NCI-H2171 treated with DMSO at 0.1 percent for 48 hours (cell line): ENCODE measurements around the gene IFNAR2.

Source experiments
- DNase-seq: peaks from one replicate; lab custom pipeline; 2025; lab: John Stamatoyannopoulos, UW

Gene IFNAR2

DNA sequence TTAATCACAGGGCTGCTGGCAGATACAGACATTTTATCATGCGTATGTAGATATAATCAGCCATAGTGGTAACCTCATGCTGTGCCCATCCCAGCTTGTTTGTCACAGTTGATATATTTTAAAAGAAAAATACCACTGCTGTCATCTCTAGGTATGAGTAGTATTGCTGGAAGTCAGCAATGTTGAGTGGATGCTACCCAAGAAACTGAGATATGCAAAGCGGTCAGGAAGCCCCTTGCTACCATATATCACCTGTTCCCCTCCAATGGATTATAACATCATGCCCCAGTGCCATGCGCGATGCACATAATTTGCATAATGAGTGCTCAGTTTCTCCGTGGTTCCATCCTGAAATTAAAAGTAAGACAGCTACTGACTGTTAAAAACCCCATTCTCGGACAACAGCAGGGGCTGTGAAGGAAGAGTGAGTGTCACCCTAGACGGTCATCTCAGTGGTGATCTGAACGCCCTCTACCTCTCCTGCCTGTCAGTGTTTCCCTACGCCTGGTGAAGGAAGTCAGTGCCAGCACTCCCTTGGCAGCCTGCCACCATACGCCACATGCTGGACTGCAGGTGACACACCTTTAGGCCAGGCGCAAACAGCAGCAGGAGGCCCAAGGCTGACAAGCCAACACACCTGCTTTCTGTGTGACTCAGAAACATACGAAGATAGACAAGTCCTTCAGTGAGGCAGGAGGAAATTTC, 39.2 kb downstream of the IFNAR2 start:
- DNase-seq = peak; percentile 75

DNA sequence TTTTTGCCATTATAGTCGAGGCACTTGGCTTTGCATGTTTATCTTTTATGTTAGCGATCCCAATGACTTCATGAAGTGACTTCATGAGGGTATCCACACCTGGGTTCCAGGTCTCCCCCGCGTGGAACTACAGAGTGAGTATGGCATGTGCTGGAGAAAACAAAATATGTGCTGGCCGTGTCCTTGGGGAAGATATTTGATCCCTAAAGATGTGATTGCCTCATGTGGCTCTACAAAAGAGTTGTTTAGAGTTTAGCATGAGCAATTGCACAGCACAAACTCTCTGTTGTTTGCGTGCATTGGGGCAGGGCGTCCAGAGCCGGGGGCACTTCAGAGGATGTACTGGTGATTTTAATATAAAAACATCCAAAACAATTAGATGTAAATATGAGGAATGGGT, 41.2 kb downstream of the IFNAR2 start:
- no peak for DNase-seq

DNA sequence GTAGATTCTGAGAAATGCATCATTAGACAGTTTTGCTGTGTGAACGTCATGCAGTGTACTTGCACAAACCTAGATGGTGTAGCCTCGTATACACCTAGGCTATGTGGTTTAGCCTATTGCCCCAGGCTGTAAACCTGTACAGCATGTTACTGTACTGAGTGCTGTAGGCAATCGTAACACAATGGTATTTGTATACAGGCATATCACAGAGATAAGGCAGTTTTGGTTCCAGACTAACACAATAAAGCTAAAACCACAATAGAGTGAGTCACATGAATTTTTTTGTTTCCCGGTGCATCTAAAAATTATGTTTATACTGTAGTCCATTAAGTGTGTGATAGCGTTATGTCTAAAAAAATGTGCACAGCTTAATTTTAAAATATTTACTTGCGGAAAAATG, 43.3 kb downstream of the IFNAR2 start:
- no peak for DNase-seq

DNA sequence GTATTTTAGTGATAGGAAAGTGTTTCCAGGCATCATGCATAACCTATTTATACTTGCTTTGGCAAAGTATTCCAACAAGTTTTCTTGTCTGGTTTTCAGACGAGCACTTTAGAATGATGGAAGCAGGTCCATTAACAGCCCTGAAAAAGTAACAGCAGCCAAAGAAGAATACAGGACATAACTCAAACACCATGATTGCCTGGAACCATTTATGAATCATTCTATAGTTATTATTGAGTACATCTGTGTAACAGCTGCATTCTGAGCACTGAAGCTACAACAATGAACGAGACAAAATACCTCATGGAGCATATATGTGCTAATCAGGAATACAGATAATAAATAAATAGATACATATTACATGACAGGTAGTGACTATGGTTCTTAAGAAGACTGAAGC, 49.0 kb downstream of the IFNAR2 start:
- no peak for DNase-seq

DNA sequence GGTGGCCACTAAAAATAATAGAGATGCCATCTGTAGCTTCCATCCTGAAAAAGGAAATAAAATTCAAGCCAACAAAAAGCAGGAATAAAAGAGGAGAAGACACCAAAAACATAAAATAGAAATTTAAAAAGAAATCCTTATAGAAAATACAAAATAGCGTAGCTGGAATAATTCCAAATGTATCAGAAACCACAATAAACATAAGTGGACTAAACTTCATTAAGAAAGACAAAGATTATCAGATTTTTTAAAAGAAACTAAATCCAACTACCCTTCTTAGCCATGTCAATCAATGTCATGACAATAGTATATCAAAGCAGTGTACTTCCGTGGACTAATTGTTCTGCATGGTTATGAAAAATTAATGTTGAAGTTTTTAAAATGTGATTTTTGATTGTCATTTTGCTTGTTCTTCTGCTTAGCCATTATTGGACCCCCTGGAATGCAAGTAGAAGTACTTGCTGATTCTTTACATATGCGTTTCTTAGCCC, 49.6 kb downstream of the IFNAR2 start:
- DNase-seq = no peak
